A673 (cell line): Measurements from ENCODE around the gene CA5A.

ENCODE experiments used
- EZH2 ChIP-seq: fragments of 200-600 bp; sonication (generic); IDR thresholded peaks from 2 replicates; pipeline ENCODE4 v1.6.1; 2017; ENCODE audit warnings: borderline replicate concordance, low read depth, mild to moderate bottlenecking, mixed read lengths, antibody characterized with exemption, low read length; ENCODE audit not compliant: poor library complexity, severe bottlenecking
- TF ChIP-seq, protein P1 (sequence below): fragments of 300-800, 200-600 bp; sonication (generic); conservative IDR thresholded peaks from 2 replicates; pipeline ENCODE4 v1.5.1; 2017; ENCODE audit warnings: low read depth, mild to moderate bottlenecking, antibody characterized with exemption, low read length, moderate library complexity, mixed read lengths

DNA sequence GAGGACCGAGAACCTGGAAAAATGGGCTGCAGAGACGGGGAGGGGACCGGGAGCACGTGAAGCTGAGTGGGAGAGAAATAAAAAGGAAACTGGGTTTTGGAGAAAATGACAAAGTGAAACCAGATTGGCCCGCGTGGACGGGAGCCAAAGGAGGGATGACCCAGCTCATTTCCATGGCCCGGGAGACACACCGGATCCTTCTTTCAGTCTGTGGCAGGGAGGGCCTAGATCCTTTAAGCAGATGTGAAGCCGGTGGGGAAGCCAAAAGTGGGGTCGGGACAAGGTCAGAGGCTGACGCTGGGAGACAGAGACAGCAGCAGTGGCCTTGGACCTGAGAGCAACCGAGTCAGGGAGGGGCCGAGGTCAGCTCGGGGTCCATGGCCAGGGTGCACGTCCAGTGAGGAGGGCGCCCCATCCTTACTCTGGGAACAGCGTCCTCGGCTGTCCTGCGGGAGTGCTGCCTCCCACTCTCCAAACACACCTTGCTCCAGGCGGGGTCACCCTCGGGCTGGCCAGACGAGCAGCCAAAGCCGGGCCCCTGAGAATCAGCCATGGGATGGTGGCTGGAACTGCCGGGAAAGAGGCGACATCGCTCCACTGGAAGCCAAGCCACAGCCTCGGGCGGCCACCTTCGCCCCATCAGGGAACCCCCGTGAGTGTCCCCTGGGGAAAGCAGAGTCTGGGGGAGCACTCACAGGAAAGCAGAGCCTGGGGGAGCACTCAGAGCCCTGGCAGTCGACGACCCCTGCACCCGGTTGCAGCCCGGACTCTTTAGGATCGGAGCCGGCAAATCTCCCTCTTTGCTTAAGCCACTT is 17.3 kb downstream of the CA5A start:
- TF ChIP-seq EZH2 = no peak
- TF ChIP-seq, protein P1, sequence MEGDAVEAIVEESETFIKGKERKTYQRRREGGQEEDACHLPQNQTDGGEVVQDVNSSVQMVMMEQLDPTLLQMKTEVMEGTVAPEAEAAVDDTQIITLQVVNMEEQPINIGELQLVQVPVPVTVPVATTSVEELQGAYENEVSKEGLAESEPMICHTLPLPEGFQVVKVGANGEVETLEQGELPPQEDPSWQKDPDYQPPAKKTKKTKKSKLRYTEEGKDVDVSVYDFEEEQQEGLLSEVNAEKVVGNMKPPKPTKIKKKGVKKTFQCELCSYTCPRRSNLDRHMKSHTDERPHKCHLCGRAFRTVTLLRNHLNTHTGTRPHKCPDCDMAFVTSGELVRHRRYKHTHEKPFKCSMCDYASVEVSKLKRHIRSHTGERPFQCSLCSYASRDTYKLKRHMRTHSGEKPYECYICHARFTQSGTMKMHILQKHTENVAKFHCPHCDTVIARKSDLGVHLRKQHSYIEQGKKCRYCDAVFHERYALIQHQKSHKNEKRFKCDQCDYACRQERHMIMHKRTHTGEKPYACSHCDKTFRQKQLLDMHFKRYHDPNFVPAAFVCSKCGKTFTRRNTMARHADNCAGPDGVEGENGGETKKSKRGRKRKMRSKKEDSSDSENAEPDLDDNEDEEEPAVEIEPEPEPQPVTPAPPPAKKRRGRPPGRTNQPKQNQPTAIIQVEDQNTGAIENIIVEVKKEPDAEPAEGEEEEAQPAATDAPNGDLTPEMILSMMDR = no peak
